GM19023 (cell line): ENCODE results near the gene EMC8.
"Not testable (repeated sequence)": the region's sequence is repeated elsewhere in the genome, so short reads cannot be mapped to it uniquely, and the experiment has no call there.

Experiments
- ATAC-seq: cut with Tn5 transposase; IDR thresholded peaks from one replicate; pipeline ENCODE4 v1.9.1; 2021; ENCODE audit warnings: mild to moderate bottlenecking, moderate library complexity; ENCODE audit not compliant: unreplicated experiment

EMC8 gene

DNA sequence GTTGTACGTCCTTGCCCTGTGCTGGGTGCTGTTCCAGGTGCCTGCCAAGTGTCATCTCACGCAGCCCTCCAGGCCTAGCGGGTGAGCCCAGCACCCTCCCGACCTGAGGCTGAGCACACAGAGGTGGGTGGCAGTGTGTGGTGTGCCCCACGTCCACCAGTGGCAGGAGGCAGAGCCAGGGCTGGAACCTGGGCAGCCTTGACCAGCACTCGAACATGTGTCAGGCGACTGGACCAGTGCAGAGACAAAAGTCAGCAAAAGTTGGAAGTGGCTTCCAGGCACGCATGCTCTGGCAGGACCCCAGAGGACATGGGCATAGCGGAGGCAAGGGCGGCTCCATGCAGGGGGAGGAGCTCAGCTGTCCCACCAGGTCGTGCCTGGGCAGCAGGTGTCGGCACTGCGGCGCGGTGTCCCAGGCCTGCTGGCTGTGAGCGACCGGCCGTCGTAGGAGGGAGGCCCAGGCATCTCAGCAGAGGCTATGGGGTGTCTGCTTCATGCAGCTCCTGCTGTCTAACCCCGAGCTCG is 35.9 kb upstream of the EMC8 start:
- no peak for ATAC-seq

DNA sequence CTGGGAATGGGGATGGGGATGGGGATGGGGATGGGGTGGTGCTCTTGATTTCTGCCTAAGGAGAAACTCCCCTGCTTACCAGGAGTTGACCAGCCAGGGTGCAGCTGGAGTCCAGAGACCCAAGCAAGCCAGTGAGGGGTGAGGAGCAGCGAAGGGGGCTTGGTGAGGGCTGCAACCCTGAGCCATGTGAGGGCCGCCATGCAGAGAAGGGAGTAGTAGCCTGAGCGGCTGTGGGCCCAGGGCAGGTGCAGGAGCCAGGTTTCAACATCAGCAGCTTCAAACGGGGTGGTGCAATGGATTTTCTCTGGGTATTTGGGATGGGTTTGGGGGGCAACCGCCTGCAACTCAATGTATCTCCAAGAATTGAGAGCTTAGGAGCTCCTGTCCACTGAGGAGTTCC is 35.4 kb upstream of the EMC8 start:
- no peak for ATAC-seq

DNA sequence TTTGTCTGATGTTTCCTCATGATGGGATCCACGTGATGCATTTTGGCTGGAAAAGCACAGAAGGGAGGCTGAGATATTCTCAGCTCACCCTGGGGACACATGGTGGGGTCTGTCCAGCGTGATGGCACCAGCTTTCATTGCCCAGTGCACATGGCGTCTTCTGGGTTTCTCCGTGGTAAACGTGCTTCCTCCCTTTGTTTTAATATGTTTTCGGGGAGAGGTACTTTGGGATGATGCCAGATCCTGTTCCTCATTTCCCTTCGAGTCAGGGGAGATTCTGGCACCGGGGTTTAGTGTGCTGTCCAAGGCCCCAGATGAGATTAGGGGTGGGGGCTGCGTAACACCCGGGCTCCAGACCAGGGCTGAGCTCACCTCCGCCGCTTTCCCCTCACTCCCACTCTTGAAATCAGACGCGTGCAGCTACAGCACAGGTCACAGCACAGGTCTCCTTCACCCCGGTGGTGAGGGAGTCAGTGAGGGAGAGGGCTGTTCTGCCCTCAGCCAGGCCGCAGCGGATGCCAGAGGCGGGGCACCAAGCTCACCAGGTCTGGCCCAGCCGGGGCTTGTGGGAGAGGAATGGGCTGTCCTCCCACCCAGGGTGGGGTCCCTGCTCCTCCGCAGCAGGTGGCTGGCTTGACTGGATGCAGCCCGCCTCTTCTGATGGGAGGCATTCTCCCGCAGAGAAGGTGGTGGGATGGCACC is 34.0 kb upstream of the EMC8 start:
- no peak for ATAC-seq

DNA sequence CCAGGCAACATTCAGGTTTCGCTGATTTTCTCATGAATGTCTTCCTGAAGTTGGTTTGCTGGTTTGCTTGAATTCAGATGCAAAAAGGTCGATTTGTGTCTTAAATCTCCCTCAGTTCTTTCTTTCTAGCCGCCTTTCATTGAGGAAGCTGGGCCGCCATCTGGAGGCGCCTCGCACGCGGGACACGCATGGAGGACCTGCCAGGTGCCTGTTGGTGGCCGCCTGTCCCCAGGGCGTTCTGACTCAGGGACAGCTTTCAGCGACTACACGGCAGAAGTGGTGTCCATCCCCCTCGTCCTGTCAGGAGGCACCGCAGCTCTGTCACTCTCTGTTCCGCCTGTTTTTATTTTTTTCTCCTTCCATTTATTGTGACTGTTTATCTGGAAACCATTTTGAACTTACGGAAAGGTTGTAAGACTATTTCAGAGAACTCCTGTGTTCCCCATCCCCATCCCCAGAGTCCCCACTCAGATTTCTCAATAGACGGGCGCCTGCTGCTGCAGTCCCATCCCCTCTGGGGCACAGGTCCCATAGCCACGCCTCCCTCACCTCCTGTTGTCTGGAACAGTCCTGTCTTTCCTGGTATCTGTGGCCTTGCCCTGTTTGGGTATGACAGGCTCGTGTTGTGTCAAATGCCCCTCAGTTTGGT is 33.4 kb upstream of the EMC8 start:
- ATAC-seq = no peak

DNA sequence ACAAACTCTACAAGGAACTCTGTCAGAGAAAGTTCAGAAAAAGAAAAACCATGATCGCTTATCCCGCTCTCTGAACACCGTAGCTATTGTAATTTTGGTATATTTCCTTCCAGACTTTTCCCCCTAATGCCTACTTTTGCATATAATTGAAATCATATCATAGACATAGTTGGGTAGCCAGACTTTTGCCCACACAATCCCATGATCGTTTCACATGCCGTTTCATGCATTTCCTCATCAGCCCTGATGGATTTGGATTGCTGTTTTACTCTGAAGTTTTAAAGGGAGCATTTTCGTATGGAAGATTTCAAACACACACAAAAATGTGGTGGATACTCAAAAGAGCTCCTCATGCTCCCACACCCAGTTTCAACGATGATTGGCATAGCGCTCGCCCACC is 31.5 kb upstream of the EMC8 start:
- no peak for ATAC-seq

DNA sequence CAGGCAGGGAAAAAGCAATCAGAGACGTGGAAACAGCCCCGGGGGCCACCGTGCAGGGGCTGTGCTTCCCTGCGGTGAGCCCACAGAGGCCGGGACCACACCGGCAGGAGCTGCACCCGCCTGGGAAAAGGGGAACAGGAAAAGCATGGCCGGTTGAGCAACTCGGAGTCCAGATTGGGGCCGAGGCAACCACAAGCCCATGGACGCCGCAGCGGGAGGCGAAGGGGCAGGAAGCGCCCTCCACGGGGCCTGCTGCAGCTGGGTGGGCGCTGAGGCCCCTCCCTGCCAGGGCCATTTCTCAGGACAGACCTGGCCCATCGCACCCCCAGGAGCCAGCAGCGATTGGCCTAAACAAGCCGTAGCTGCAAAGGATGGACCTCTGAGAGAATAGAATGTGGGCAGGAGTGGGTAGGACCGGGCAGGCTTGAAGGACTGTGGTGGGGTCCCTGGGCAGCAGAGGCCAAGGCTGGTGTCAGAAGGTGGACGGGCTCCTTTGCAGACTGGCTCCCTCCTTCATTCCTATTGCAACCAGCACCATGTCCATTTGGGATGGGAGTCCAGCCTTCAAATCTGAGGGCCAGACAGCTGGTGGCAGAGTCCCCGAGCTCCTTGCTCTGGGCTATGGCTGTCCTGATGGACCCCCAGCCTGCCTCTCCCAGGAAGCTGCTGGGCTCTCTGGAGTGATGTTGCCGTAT is 30.6 kb upstream of the EMC8 start:
- ATAC-seq = no peak

DNA sequence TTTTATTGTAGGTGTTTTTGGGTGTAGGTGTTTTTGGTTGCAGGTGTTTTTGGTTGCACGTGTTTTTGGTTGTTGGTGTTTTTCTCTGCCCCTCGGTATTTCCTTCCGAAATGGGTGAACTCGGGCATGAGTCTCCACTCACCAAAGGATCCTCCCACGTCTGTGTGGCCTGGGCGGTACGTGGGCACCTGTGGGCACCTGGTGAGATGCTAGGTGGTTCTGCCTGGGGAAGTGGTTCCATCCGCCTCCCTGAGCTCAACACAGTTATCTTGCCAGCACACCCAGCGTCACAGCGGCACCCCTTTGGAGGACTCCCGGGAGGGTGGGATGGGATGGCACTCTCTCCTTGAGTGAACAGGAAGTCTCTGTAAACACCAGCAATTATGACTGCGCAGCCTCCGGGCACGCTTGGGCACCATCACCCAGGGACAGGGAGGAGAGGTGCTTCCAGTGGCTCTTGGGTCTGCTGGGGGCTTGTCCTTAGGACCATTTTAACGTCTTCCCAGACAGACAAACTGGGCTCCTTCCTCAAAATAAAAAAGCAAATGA is 29.9 kb upstream of the EMC8 start:
- no peak for ATAC-seq

DNA sequence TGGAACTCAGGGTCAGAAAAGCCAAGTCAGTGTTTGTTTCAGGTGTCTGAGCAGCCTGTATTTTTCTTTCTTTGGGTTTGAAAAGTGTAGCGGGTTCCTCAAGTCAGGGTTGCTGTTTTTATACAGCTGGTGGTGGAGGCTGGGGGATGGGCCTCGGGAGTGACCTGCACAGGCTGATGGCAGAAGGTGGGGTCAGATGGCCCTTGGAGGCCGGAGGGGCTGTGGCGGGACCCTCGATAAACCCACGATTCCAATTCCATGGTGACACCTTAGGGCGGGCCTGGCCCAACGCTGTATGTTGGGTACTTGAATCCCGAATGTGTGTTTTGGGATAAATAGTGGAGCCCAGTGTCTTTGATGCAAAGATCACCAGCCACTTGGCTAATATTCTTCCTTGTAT is 28.8 kb upstream of the EMC8 start:
- ATAC-seq = no peak

DNA sequence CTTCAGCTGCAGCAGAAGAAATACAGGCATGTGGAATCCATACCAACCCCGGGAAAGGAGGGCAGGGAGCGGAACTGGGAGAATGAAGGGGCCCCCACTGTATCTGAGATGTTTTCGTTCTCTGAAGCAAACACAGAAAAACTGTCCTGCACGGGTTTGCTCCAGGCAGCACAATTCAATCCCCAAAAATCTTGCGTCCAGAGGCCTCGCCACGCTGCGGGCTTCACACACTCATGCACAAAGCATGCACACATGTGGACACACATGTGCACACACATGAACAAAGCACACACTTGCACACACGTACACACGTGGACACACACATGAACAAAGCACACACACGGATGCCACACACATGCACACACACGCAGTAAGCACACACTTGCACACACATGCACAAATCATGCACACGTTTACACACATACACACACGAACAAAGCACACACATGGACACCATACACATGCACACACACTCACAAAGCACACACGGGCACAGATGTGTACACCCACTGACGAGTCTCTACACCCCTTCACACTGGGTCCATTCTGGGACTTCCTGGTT is 27.4 kb upstream of the EMC8 start:
- no peak for ATAC-seq

DNA sequence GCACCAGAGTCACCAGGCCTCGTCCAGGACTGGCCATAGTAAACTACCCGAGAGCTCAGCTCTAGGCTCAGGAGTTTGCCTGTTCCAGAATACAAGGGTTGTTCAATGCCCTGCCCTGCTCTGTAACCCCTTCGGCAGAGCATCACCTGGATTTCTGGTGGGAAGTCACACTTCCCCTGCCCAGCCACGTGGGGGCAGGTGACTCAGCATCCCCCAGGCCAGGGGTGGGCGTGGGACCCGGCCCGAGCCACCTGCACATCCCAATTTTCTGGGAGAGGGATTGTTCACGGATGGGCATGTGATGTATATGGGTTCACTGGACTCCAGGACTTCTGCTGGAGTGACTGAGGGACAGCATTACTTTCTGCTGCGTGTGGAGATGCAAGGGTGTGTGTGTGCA is 26.0 kb upstream of the EMC8 start:
- ATAC-seq = no peak

DNA sequence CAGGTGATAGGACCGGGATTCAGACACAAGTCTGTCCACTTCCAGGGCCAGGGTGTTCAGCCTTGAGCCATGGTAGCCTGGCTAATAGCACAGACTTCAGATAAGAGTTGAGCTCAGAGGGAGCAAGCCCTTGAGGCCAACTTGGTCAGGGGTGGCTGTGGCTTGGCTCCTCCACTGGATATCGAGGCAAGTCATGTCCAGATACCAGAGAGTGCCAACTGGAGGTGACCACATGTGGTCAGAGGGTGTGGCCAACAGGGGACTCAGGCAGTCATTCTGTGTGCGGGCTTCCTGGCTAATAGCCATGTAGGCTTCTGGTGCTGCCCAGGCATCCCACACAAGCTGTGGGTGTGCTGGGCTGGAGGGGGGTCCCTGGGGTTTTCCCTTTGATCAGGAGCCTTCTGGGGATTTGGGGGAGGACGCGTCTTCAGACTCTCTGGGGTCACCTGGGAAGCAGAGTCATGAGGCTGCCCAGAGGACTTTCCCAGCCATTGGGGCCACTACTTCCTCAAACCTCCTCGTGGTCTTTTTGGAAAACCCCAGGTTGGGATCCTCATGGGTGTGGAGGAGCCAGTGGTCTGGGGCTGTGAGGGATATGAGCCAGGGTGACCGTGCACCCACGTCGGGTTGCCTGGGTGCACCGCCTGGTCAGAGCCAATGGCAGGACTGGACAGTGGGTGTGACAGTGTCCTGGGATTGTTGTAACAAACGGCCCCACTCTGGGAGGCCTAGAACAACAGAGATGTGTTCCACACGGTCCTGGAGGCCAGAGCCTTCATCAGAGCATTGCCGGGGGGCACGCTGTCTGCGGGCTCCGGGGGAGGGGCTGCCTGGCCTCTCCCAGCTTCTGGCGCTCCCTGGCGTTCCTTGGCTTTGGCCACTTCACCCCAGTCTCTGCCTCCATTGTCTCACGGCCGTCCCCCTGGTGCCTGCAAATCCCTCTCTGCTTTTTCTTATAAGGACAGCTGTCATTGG is 25.1 kb upstream of the EMC8 start:
- no peak for ATAC-seq

DNA sequence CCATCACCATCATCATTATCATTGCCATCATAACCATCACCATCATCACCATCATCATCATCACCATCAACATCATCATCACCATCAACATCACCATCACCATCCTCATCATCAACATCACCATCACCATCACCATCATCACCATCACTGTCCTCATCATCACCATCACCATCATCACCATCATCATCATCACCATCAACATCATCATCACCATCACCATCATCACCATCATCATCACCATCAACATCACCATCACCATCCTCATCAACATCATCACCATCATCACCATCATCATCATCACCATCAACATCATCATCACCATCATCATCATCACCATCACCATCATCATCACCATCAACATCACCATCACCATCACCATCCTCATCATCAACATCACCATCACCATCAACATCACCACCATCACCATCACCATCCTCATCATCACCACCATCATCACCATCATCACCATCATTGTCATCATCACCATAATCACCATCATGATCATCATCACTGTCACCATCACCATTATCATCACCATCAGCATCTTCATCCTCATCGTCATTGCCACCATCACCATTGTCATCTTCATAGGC is 24.1 kb upstream of the EMC8 start:
- ATAC-seq = no peak

DNA sequence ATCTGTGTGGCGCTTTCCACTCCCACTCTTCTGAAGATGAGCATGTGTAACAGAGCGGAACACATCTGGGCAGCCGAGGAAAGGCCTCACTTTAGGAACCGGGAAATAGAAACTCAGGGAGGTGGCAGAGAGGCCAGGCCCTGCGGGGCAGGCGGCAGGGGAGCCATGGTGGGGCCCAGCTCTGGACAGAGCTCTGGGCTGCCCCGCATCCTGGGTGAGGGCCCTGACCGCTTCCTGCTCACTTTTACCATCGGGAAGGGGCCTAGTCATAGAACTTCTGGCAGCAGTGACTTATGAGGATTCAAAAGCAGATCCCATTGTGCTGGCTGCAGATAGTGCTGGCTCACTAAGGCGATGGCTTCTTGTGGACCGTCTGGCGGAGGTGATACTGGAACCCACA is 22.8 kb upstream of the EMC8 start:
- ATAC-seq = no peak

DNA sequence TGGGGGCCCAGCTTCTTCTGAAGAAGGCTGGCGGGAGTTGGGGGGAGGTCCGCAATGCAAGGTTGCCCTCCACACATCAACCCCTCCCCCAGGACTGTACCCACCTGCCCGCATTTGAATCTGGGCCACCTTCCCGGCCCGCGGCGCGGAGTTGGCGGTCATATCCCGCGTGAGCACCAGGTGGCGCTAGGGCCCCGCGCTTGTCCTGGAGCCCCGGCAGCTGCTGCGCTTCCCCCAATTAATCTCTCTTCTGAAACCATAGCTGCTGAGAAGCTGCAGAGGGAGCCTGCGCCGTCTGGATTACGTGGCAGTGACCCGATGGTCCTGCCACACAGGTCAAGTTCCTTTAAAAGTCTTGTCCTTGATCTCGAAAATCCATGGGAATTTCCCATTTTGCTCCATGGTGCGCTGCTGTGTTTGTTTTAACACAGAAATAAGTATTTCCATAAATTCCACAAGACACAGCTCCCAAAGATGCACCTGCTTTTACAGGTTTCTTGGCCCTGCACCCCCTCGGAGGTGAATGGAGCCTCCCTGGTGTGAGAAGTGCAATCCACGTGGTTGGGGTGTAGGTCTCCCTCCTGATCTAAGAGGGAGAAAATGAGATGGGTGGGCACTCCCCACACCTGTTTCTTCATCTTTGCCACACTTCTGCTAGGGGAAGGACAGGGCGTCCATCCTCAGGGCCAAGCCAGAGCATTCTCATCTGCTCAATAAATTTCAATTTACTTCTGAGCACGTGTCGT is 22.2 kb upstream of the EMC8 start:
- peak; percentile 57 for ATAC-seq

DNA sequence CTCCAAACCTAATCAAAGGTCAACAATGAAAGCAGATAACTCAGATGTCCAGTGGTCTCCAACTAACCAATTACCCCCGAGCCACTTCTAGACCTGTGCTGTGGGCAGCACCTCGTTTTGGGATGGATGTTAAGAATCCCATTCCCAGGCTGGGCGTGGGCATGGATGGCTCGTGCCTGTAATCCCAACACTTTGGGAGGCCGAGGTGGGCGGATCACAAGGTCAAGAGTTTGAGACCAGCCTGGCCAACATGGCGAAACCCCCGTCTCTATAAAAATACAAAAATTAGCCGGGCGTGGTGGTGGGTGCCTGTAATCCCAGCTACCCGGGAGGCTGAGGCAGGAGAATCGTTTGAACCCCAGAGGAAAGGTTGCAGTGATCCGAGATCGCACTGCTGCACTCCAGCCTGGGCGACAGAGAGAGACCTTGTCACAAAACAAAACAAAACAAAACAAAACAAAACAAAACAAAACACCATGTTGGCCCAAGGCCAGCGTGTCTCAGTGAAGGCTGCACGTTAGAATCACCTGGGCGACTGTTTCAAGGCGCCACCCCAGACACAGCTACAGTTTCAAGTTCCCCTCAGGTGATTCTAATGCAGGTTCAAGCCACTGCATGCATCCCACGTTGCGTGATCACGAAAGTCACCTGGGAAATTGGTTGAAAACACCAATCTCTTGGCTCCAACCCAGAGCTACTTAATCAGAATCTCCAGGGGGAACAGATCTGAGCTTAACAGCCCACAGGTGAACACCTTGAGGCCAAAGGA is 21.4 kb upstream of the EMC8 start:
- no peak for ATAC-seq

DNA sequence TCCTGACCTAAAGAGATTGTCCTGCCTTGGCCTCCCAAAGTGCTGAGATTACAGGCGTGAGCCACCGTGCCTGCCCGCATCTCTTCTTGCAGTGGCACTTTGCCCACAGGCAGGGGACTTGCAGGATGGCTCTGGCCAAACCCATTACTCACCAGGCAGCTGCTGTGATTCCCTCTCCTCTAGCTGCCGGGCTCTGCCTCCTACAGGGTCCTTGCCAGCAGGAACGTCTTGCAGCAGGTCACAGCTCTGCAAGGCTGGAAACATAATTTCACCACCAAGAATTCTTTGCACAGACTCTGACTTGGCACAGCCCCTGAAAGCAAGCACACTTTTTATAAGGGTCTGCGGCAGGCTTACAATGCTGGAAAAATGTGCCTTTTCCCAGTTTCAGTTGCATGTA is 20.4 kb upstream of the EMC8 start:
- ATAC-seq = no peak

DNA sequence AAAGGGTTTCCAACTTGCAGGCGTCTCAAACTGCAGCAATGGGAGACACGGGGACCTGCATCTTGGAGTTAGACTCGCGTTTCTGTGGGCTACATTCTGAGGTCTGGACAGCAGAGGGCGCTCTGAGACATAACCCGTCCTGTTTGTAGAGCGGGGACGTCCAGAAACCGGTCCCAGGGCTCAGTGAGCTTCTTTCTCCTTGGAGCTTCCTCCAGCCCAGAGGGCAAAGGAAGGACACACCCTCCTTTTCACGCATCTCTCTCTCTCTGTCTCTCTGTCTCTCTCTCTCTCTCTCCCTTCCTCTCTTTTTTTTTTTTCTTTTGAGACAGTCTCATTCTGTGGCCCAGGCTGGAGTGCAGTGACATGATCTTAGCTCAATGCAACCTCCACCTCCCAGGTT is 19.9 kb upstream of the EMC8 start:
- ATAC-seq = no peak

DNA sequence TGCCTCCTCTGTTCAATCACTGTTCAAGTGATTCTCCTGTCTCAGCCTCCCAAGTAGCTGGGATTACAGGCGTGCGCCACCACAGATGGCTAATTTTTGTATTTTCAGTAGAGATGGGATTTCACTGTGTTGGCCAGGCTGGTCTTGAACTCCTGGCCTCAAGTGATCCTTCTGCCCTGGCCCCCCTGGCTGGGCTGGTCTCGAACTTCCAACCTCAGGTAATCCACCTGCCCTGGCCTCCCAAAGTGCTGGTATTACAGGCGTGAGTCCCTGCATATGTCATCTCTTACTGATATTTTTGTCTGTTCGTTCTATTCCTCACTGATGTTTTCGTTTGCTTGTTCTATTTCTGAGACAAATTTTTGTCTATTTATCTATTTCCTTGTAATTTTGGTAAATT is 17.9 kb upstream of the EMC8 start:
- not testable (repeated sequence) for ATAC-seq
